HCT116 (cell line): ENCODE data around the gene ZIC5. TPM values are rescaled to one million over a fixed set of nuclear protein-coding genes. Genes with fewer than 3 reads are reported as not detected.

ENCODE experiments used
- ATAC-seq: fragments of 200-7000 bp; cut with Tn5 transposase; 2 replicates; pipeline ENCODE4 v1.9.1; 2020; ENCODE audit warnings: mild to moderate bottlenecking, moderate library complexity
- BruUV-seq: library from RNA; stranded (reverse); fragments of 400-500 nt; replicated peaks from 2 replicates; lab custom pipeline; 2021; lab: Mats Ljungman, UMichigan
- CTCF ChIA-PET: fragments of 300-600 bp; sonication (Branson Sonifier 250); formaldehyde crosslinking; loops from one replicate; lab custom pipeline; 2021; ENCODE audit warnings: antibody characterized with exemption; lab: Charles Lee
- POLR2A ChIA-PET: fragments of 300-600, 350-600 bp; sonication (Branson Sonifier 250); formaldehyde crosslinking; loops from one replicate; lab custom pipeline; 2021; ENCODE audit warnings: antibody characterized with exemption; lab: Charles Lee
- RAD21 ChIA-PET, 2 experiments: fragments of 300-600 bp; sonication (Branson Sonifier 250); formaldehyde crosslinking; loops; one replicate each; lab custom pipeline; 2023; ENCODE audit warnings: low total read pairs in 2 of 2; ENCODE audit not compliant: uncharacterized antibody in 2 of 2, unreplicated experiment in 2 of 2, low non-redundant PET in 1 of 2; lab: Charles Lee
- DNase-seq: peaks from one replicate; pipeline ENCODE4 v3.0.0-alpha.2; 2010; ENCODE audit warnings: low read depth, low spot score
- H2AFZ ChIP-seq: fragments of 200-600 bp; shearing (Covaris generic), sonication (generic); 2 replicates; pipeline ENCODE4 v1.6.1; 2017; ENCODE audit warnings: low read depth, mixed run types, mixed read lengths, antibody characterized with exemption, low read length; ENCODE audit not compliant: poor library complexity, severe bottlenecking
- H3K27ac ChIP-seq: 2 replicates; pipeline ENCODE4 v1.5.1; 2012; ENCODE audit warnings: low read depth, low read length
- H3K27me3 ChIP-seq: fragments of 200-600 bp; sonication (generic); 2 replicates; pipeline ENCODE4 v1.6.1; 2016; ENCODE audit warnings: mixed run types, low read length, mixed read lengths; ENCODE audit not compliant: insufficient read depth
- H3K36me3 ChIP-seq, 2 experiments: fragments of 200-500 bp in 1 of 2; fragments of 200-600 bp in 1 of 2; sonication (Bioruptor generic) in 1 of 2; sonication (generic) in 1 of 2; 2 replicates each; pipeline versions ENCODE4 v1.5.1 to v1.6.1; 2014 to 2016; ENCODE audit warnings: low read length in 2 of 2, inconsistent platforms in 1 of 2, mixed read lengths in 1 of 2, mixed run types in 1 of 2; ENCODE audit not compliant: insufficient read depth in 2 of 2, control insufficient read depth in 1 of 2
- H3K4me1 ChIP-seq, 2 experiments: fragments of 200-600 bp in 1 of 2; sonication (generic) in 1 of 2; 2 replicates each; pipeline versions ENCODE4 v1.5.1 to v1.6.1; 2012 to 2017; ENCODE audit warnings: low read length in 2 of 2, inconsistent platforms in 1 of 2, mild to moderate bottlenecking in 1 of 2, mixed read lengths in 1 of 2, mixed run types in 1 of 2, moderate library complexity in 1 of 2; ENCODE audit not compliant: insufficient read depth in 2 of 2, control insufficient read depth in 1 of 2
- H3K4me2 ChIP-seq: fragments of 200-600 bp; sonication (generic); 2 replicates; pipeline ENCODE4 v1.6.1; 2017; ENCODE audit warnings: mixed run types, low read length, mixed read lengths
- H3K4me3 ChIP-seq, 2 experiments: fragments of 200-600 bp in 1 of 2; sonication (generic) in 1 of 2; replicated peaks in 1 of 2; 2 replicates each; pipeline ENCODE4 v1.5.1; 2011 to 2016; ENCODE audit warnings: low read length in 2 of 2, control low read depth in 1 of 2, low read depth in 1 of 2, mild to moderate bottlenecking in 1 of 2, mixed read lengths in 1 of 2, mixed run types in 1 of 2
- H3K79me2 ChIP-seq: fragments of 200-600 bp; sonication (generic); 2 replicates; pipeline ENCODE4 v1.6.1; 2017; ENCODE audit warnings: mild to moderate bottlenecking, mixed run types, low read length, moderate library complexity, mixed read lengths; ENCODE audit not compliant: insufficient read depth
- H3K9ac ChIP-seq: fragments of 200-600 bp; sonication (generic); 2 replicates; pipeline ENCODE4 v1.6.1; 2016; ENCODE audit warnings: low read length, mixed read lengths
- H3K9me2 ChIP-seq: fragments of 200-600 bp; sonication (generic), shearing (Covaris generic); 2 replicates; pipeline ENCODE4 v1.6.1; 2017; ENCODE audit warnings: mixed run types, mild to moderate bottlenecking, moderate library complexity; ENCODE audit not compliant: insufficient read depth
- H3K9me3 ChIP-seq, 2 experiments: fragments of 200-500 bp in 1 of 2; fragments of 200-600 bp in 1 of 2; sonication (Bioruptor generic) in 1 of 2; sonication (generic) in 1 of 2; 2 replicates each; pipeline ENCODE4 v1.6.1; 2014 to 2017; ENCODE audit warnings: low read length in 2 of 2, mixed read lengths in 2 of 2, inconsistent platforms in 1 of 2, low read depth in 1 of 2, mild to moderate bottlenecking in 1 of 2, mixed run types in 1 of 2, moderate library complexity in 1 of 2; ENCODE audit not compliant: control insufficient read depth in 1 of 2, insufficient read depth in 1 of 2
- H4K20me1 ChIP-seq: fragments of 200-600 bp; sonication (generic), shearing (Covaris generic); 2 replicates; pipeline ENCODE4 v1.6.1; 2017; ENCODE audit warnings: mixed run types, mild to moderate bottlenecking, moderate library complexity; ENCODE audit not compliant: insufficient read depth
- ATF3 ChIP-seq: IDR thresholded peaks from 2 replicates; pipeline ENCODE4 v1.6.1; 2012
- CBX3 ChIP-seq: IDR thresholded peaks from 2 replicates; pipeline ENCODE4 v1.6.1; 2012; ENCODE audit warnings: low read depth
- CTCF ChIP-seq, 3 experiments: fragments of 200-600 bp in 1 of 3; sonication (generic) in 1 of 3; IDR thresholded peaks in 2 of 3; conservative IDR thresholded peaks in 1 of 3; 2 replicates each; pipeline ENCODE4 v1.5.1; 2012 to 2017; ENCODE audit warnings: low read depth in 2 of 3, low read length in 2 of 3, antibody characterized with exemption in 1 of 3, borderline replicate concordance in 1 of 3, control low read depth in 1 of 3, mild to moderate bottlenecking in 1 of 3, mixed read lengths in 1 of 3, mixed run types in 1 of 3, moderate library complexity in 1 of 3; ENCODE audit not compliant: insufficient read depth in 1 of 3
- EGR1 ChIP-seq: IDR thresholded peaks from 2 replicates; pipeline ENCODE4 v1.6.1; 2012; ENCODE audit warnings: low read depth
- FOSL1 ChIP-seq: IDR thresholded peaks from 2 replicates; pipeline ENCODE4 v1.6.1; 2012; ENCODE audit warnings: low read depth
- JUND ChIP-seq: IDR thresholded peaks from 2 replicates; pipeline ENCODE4 v1.6.1; 2012
- MAX ChIP-seq: IDR thresholded peaks from 2 replicates; pipeline ENCODE4 v1.6.1; 2012
- POLR2A ChIP-seq: IDR thresholded peaks from 2 replicates; pipeline ENCODE4 v1.7.0; 2011; ENCODE audit warnings: borderline replicate concordance; ENCODE audit not compliant: insufficient read depth, insufficient read length; ENCODE audit errors: extremely low read depth
- RAD21 ChIP-seq: IDR thresholded peaks from 2 replicates; pipeline ENCODE4 v1.6.1; 2012; ENCODE audit warnings: low read depth, mild to moderate bottlenecking
- SIN3A ChIP-seq: IDR thresholded peaks from 2 replicates; pipeline ENCODE4 v1.6.1; 2012; ENCODE audit warnings: low read depth
- SP1 ChIP-seq: IDR thresholded peaks from 2 replicates; pipeline ENCODE4 v1.6.1; 2012; ENCODE audit warnings: low read depth
- YY1 ChIP-seq: IDR thresholded peaks from 2 replicates; pipeline ENCODE4 v1.6.1; 2011; ENCODE audit warnings: low read length, low read depth, moderate library complexity, mild to moderate bottlenecking; ENCODE audit not compliant: insufficient replicate concordance; ENCODE audit errors: extremely low read depth
- ZBTB33 ChIP-seq: IDR thresholded peaks from 2 replicates; pipeline ENCODE4 v1.6.1; 2011; ENCODE audit warnings: mild to moderate bottlenecking, low read length, moderate library complexity; ENCODE audit not compliant: insufficient replicate concordance; ENCODE audit errors: extremely low read depth
- ZFX ChIP-seq: fragments of 450-650 bp; IDR thresholded peaks from 2 replicates; pipeline ENCODE4 v1.6.1; 2017
- intact Hi-C: fragments of 100-400 bp; cut with micrococcal nuclease; formaldehyde crosslinking; loops from 2 replicates; pipeline ENCODE4 v1.10.0; 2022
- total RNA-seq: library from RNA; stranded (reverse); gene quantifications from one replicate; pipeline ENCODE4 v1.2.1, GENCODE V29; 2021; ENCODE audit not compliant: unreplicated experiment

The ZIC5 gene
- total RNA-seq, 1 experiment from 2014 or later, result 10.3 TPM

- Histone ChIP-seq H4K20me1 (no peaks in the 10 kb centered on the region; the same call in 1 of the 2 replicates), H2AFZ (no peak overlapping the region), H3K27ac (no peak overlapping the region), H3K79me2 (no peaks in the 10 kb centered on the region), H3K27me3 (peaks cover 39% of the 10 kb centered on the region), H3K9ac (no peak overlapping the region), H3K4me2 (no peak overlapping the region), H3K4me1 (no peaks in the 10 kb centered on the region; a peak in 1 of 4 replicates), H3K9me3 (no peaks in the 10 kb centered on the region), H3K36me3 (no peaks in the 10 kb centered on the region), H3K4me3 (no peak overlapping the region), H3K9me2 (no peaks in the 10 kb centered on the region)
- ChIA-PET RAD21 (no interaction called here), CTCF (no interaction called here), POLR2A (no interaction called here)
- no peak for ATAC-seq
- DNase-seq, result no peak
- BruUV-seq, result no TSS peak
- intact Hi-C loops, result no loop called here
- TF ChIP-seq SIN3A (no peak), ZFX (no peak), SP1 (no peak), RAD21 (no peak), YY1 (no peak), FOSL1 (no peak), ZBTB33 (no peak), POLR2A (no peak)
These were observed 26.2 kb upstream of the ZIC5 start for GRCh38 chr13:99997702-99998214.

GRCh38 chr13:99996381-99996973, 24.9 kb upstream of the ZIC5 start:
- H3K4me3 ChIP-seq, result no peak overlapping the region
- ATAC-seq (no peak), DNase-seq (no peak)
- H4K20me1 ChIP-seq, result no peaks in the 10 kb centered on the region; the same call in 1 of the 2 replicates
- intact Hi-C loops, result no loop called here
- no peaks in the 10 kb centered on the region; a peak in 1 of 4 replicates for H3K4me1 ChIP-seq
- RAD21 ChIA-PET, result no interaction called here
- no peak overlapping the region for H3K9ac ChIP-seq
- POLR2A ChIA-PET, result no interaction called here
- H2AFZ ChIP-seq, result no peak overlapping the region
- H3K36me3 ChIP-seq, result no peaks in the 10 kb centered on the region
- no TSS peak for BruUV-seq
- no peaks in the 10 kb centered on the region for H3K79me2 ChIP-seq
- no peaks in the 10 kb centered on the region for H3K9me2 ChIP-seq
- H3K27ac ChIP-seq, result no peak overlapping the region
- CTCF ChIA-PET, result no interaction called here
- no peak overlapping the region for H3K4me2 ChIP-seq
- H3K27me3 ChIP-seq, result peaks cover 39% of the 10 kb centered on the region
- no peaks in the 10 kb centered on the region for H3K9me3 ChIP-seq
- TF ChIP-seq POLR2A, result no peak
- no peak for TF ChIP-seq SIN3A
- no peak for TF ChIP-seq YY1
- TF ChIP-seq ATF3, result no peak
- no peak for TF ChIP-seq JUND
- no peak for TF ChIP-seq MAX
- TF ChIP-seq CTCF (IDR thresholded peaks at IDR 0.05 in 2 of 3, conservative IDR thresholded peaks at IDR 0.05 in 1 of 3; ENCODE audit: borderline replicate concordance in 1 of 3, insufficient read depth in 1 of 3, low read depth in 2 of 3, low read length in 2 of 3), result no peak
- TF ChIP-seq EGR1, result no peak
- TF ChIP-seq CBX3, result no peak
